OCI-LY3 (cell line): Measurements from ENCODE around the gene HIBCH.

Experiments
- CTCF ChIP-seq: fragments of 200-600, 300-600 bp; sonication (generic); IDR thresholded peaks from 2 replicates; pipeline ENCODE4 v1.5.1; 2014; ENCODE audit warnings: antibody characterized with exemption, low read length, low read depth
- EZH2phosphoT487 ChIP-seq: fragments of 200-600 bp; shearing (Covaris generic); IDR thresholded peaks from 2 replicates; pipeline ENCODE4 v1.6.1; 2018; ENCODE audit warnings: antibody characterized with exemption, mixed run types, low read depth

- TF ChIP-seq CTCF (no peak), EZH2phosphoT487 (no peak)
Measured at GRCh38 chr2:190327867-190328572, 8.4 kb upstream of the HIBCH start.
